ENCODE data around the gene SLC22A3. TPM values are rescaled to one million over a fixed set of nuclear protein-coding genes. Genes with fewer than 3 reads are reported as not detected.

SLC22A3 gene
- total RNA-seq, 4 donors from 2014 or later, result 11.8 to 31.0 (median 22.3) TPM

GRCh38 chr6:160398674-160399271 lies 50.6 kb downstream of the SLC22A3 start:
- Histone ChIP-seq H3K4me3 (no peak overlapping the region), H3K9me3 (no peaks in the 10 kb centered on the region), H3K27me3 (no peaks in the 10 kb centered on the region), H3K4me1 (peaks cover 0 to 11% (median 0%) of the 10 kb centered on the region in 3 donors), H3K27ac (no peak overlapping the region), H3K36me3 (no peaks in the 10 kb centered on the region)
- no peak for TF ChIP-seq POLR2A (IDR thresholded peaks at IDR 0.05)
- TF ChIP-seq POLR2AphosphoS5 (IDR thresholded peaks at IDR 0.05), result no peak
- TF ChIP-seq, protein P1, sequence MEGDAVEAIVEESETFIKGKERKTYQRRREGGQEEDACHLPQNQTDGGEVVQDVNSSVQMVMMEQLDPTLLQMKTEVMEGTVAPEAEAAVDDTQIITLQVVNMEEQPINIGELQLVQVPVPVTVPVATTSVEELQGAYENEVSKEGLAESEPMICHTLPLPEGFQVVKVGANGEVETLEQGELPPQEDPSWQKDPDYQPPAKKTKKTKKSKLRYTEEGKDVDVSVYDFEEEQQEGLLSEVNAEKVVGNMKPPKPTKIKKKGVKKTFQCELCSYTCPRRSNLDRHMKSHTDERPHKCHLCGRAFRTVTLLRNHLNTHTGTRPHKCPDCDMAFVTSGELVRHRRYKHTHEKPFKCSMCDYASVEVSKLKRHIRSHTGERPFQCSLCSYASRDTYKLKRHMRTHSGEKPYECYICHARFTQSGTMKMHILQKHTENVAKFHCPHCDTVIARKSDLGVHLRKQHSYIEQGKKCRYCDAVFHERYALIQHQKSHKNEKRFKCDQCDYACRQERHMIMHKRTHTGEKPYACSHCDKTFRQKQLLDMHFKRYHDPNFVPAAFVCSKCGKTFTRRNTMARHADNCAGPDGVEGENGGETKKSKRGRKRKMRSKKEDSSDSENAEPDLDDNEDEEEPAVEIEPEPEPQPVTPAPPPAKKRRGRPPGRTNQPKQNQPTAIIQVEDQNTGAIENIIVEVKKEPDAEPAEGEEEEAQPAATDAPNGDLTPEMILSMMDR (IDR thresholded peaks at IDR 0.05), result no peak
- TF ChIP-seq EP300 (IDR thresholded peaks at IDR 0.05), result no peak
- 73 to 90% methylated on average over 2 of the region's 3 CpGs for WGBS, 2 donors (ENCODE audit: low coverage in 1 of 2)
- ATAC-seq, result no peak

DNA sequence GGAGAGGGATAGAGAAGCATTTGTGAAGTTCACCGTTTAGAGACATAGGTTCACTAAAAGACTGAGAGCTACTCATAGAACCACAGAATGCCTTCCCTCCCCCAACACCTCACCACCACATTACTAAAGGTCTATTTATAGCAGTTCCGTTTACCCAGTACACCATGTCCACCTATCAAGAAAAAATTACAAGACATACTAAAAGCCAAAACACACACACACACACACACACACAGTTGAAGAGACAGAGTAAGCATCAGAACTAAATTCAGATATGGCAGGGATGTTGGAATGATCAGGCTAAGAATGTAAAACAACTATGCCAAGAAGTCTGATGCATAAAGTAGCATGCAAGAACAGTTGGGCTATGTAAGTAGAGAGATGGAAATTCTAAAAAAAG lies 52.3 kb downstream of the SLC22A3 start:
- H3K4me1 ChIP-seq, result peaks cover 0 to 11% (median 0%) of the 10 kb centered on the region in 3 donors
- no peaks in the 10 kb centered on the region for H3K27me3 ChIP-seq
- ATAC-seq, result peak; percentile 91
- H3K36me3 ChIP-seq, result no peaks in the 10 kb centered on the region
- no peaks in the 10 kb centered on the region for H3K9me3 ChIP-seq
- TF ChIP-seq, protein P1 (IDR thresholded peaks at IDR 0.05), result no peak
- TF ChIP-seq EP300 (IDR thresholded peaks at IDR 0.05) (no peak), POLR2A (IDR thresholded peaks at IDR 0.05) (no peak), POLR2AphosphoS5 (IDR thresholded peaks at IDR 0.05) (peak; percentile 20)
- WGBS, 2 donors (ENCODE audit: low coverage in 1 of 2), result 83% methylated on average over 1 of the region's 2 CpGs; no CpG with 5 or more reads in 1 of the 2 donors
- peak overlapping the region; percentile 56 to 87 (median 66) for H3K27ac ChIP-seq
- no peak overlapping the region for H3K4me3 ChIP-seq

- Histone ChIP-seq H3K9me3 (no peaks in the 10 kb centered on the region), H3K36me3 (no peaks in the 10 kb centered on the region), H3K4me3 (no peak overlapping the region), H3K27ac (no peak overlapping the region), H3K27me3 (no peaks in the 10 kb centered on the region), H3K4me1 (no peaks in the 10 kb centered on the region)
- no peak for ATAC-seq
- TF ChIP-seq POLR2A (IDR thresholded peaks at IDR 0.05) (no peak), POLR2AphosphoS5 (IDR thresholded peaks at IDR 0.05) (no peak), EP300 (IDR thresholded peaks at IDR 0.05) (no peak)
- TF ChIP-seq, protein P1 (IDR thresholded peaks at IDR 0.05), result no peak
- WGBS, 2 donors (ENCODE audit: low coverage in 1 of 2), result 56 to 57% methylated on average over 4 to 5 of the region's 5 CpGs
Observed at GRCh38 chr6:160408528-160408927, 60.4 kb downstream of the SLC22A3 start.

DNA sequence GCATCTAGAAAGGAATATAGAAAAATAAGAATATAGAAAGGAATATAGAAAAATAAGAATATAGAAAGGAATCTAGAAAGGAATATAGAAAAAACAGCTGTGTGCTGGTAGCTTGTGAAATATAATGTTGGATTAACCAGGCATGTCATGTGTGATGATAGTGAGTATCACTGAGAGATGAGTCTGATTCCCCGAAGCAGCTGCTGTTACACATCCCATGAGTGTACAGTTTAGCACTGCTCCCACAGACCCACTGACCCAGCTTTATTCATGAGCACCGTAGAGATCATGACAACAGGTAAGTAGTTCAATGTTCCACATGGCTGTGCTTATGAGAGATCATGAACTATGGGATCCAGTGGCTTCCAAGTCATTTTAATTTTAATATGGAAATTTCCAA lies 64.8 kb downstream of the SLC22A3 start:
- no peak for ATAC-seq
- WGBS, 2 donors (ENCODE audit: low coverage in 1 of 2), result 89 to 90% methylated on average over 1 to 2 of the region's 2 CpGs

More for the DNA sequence above, 64.8 kb downstream of the SLC22A3 start:
- no peaks in the 10 kb centered on the region for H3K27me3 ChIP-seq
- no peak for TF ChIP-seq POLR2A (IDR thresholded peaks at IDR 0.05)
- no peak for TF ChIP-seq POLR2AphosphoS5 (IDR thresholded peaks at IDR 0.05)
- no peak for TF ChIP-seq EP300 (IDR thresholded peaks at IDR 0.05)
- TF ChIP-seq, protein P1 (IDR thresholded peaks at IDR 0.05), result no peak
- peaks cover 0 to 7% of the 10 kb centered on the region in 2 donors for H3K36me3 ChIP-seq
- H3K4me3 ChIP-seq, result no peak overlapping the region
- no peaks in the 10 kb centered on the region for H3K4me1 ChIP-seq
- H3K27ac ChIP-seq, result no peak overlapping the region
- no peaks in the 10 kb centered on the region for H3K9me3 ChIP-seq

All from gastroesophageal sphincter (tissue), 4 donors.